A549 (cell line): ENCODE results near the gene TBRG4. TPM values are rescaled to one million over a fixed set of nuclear protein-coding genes. Genes with fewer than 3 reads are reported as not detected.

ENCODE experiments used
- ATAC-seq, 2 experiments: fragments of 200-7000 bp in 1 of 2; fragments of >200 bp in 1 of 2; cut with Nextera tagmentation in 1 of 2; cut with Tn5 transposase in 1 of 2; 3 replicates each; pipeline versions ENCODE4 v1.8.0 to v1.9.1; 2018 to 2020; ENCODE audit warnings: mild to moderate bottlenecking in 1 of 2, moderate library complexity in 1 of 2
- CTCF ChIA-PET: fragments of 300-600 bp; sonication (Branson Sonifier 250); formaldehyde crosslinking; extraction: SDS; loops from one replicate; lab custom pipeline; 2021; ENCODE audit warnings: antibody characterized with exemption, inconsistent platforms; lab: Yijun Ruan, JAX
- POLR2A ChIA-PET: fragments of 350-600 bp; formaldehyde crosslinking; extraction: SDS; loops from one replicate; lab custom pipeline; 2021; ENCODE audit warnings: antibody characterized with exemption, inconsistent platforms; lab: Yijun Ruan, JAX
- DNase-seq, 2 experiments: peaks; one replicate each; pipeline versions ENCODE4 v3.0.0 to v3.0.0-alpha.2; 2011 to 2016; ENCODE audit warnings: low read depth in 1 of 2, low spot score in 1 of 2
- FAIRE-seq: peaks from 2 replicates; lab custom pipeline; 2011; peaks lifted over from hg19 to GRCh38; lab: Jason Lieb, UNC
- H3K27ac ChIP-seq, 2 experiments: fragments of >200 bp; sonication (Bioruptor Twin); formaldehyde crosslinking; 3 replicates each; pipeline ENCODE4 v1.5.1; 2016 to 2017
- H3K4me1 ChIP-seq: fragments of >200 bp; sonication (Bioruptor Twin); formaldehyde crosslinking; 3 replicates; pipeline ENCODE4 v1.6.1; 2016
- H3K4me2 ChIP-seq: fragments of >200 bp; sonication (Bioruptor Twin); formaldehyde crosslinking; 3 replicates; pipeline ENCODE4 v1.6.1; 2016
- H3K4me3 ChIP-seq: fragments of >200 bp; sonication (Bioruptor Twin); formaldehyde crosslinking; 3 replicates; pipeline ENCODE4 v1.5.1; 2016
- H3K9me3 ChIP-seq: fragments of >200 bp; sonication (Bioruptor Twin); formaldehyde crosslinking; 3 replicates; pipeline ENCODE4 v1.6.1; 2016
- CBX2 ChIP-seq: fragments of 200-600 bp; sonication (generic); IDR thresholded peaks from 2 replicates; pipeline ENCODE4 v1.6.1; 2016; ENCODE audit warnings: low read depth, mild to moderate bottlenecking, borderline replicate concordance
- ESRRA ChIP-seq: fragments of 150-350 bp; IDR thresholded peaks from 2 replicates; pipeline ENCODE4 v1.6.1; 2014; ENCODE audit warnings: mild to moderate bottlenecking, low read length, borderline replicate concordance
- FOSL2 ChIP-seq, 2 experiments: fragments of 450-650 bp in 1 of 2; fragments of >200 bp in 1 of 2; sonication (Bioruptor Twin) in 1 of 2; formaldehyde crosslinking; IDR thresholded peaks; 2 replicates each; pipeline versions ENCODE4 v1.5.0 to v1.6.1; 2016 to 2020; ENCODE audit warnings: mild to moderate bottlenecking in 1 of 2, moderate library complexity in 1 of 2
- GATA3 ChIP-seq: IDR thresholded peaks from 2 replicates; pipeline ENCODE4 v1.6.1; 2012; ENCODE audit warnings: borderline replicate concordance
- HOXB5 ChIP-seq: fragments of 250-450 bp; sonication (Bioruptor Pico); IDR thresholded peaks from 2 replicates; pipeline ENCODE4 v1.5.0; 2020; ENCODE audit warnings: mild to moderate bottlenecking, moderate library complexity
- JUN ChIP-seq, 2 experiments: fragments of >200 bp; sonication (Bioruptor Twin); formaldehyde crosslinking; IDR thresholded peaks; 2 replicates in 1 of 2; 3 replicates in 1 of 2; pipeline ENCODE4 v1.6.1; 2016 to 2017
- KDM1A ChIP-seq: fragments of 200-600 bp; sonication (generic); IDR thresholded peaks from 2 replicates; pipeline ENCODE4 v1.6.1; 2016; ENCODE audit warnings: low read depth, mild to moderate bottlenecking
- MAZ ChIP-seq: fragments of 150-350 bp; IDR thresholded peaks from 2 replicates; pipeline ENCODE4 v1.6.1; 2014; ENCODE audit warnings: antibody characterized with exemption, low read depth, low read length, borderline replicate concordance
- POLR2A ChIP-seq: IDR thresholded peaks from 2 replicates; pipeline ENCODE4 v1.6.1; 2012; ENCODE audit warnings: mild to moderate bottlenecking, low read length
- RAD21 ChIP-seq, 2 experiments: fragments of >200 bp in 1 of 2; sonication (Bioruptor Twin) in 1 of 2; formaldehyde crosslinking in 1 of 2; IDR thresholded peaks in 1 of 2; conservative IDR thresholded peaks in 1 of 2; 2 replicates in 1 of 2; 3 replicates in 1 of 2; pipeline ENCODE4 v1.6.1; 2012 to 2018; ENCODE audit warnings: inconsistent platforms in 1 of 2
- RARB ChIP-seq: fragments of 250-450 bp; sonication (Bioruptor Pico); IDR thresholded peaks from 2 replicates; pipeline ENCODE4 v1.8.0; 2021; ENCODE audit warnings: mild to moderate bottlenecking, moderate library complexity
- RCOR1 ChIP-seq: fragments of 150-350 bp; IDR thresholded peaks from 2 replicates; pipeline ENCODE4 v1.6.1; 2014; ENCODE audit warnings: antibody characterized with exemption, low read length, low read depth
- TP53 ChIP-seq: fragments of 250-450 bp; sonication (Bioruptor Pico); IDR thresholded peaks from 2 replicates; pipeline ENCODE4 v1.5.0; 2021; ENCODE audit warnings: mild to moderate bottlenecking, moderate library complexity
- ZC3H11A ChIP-seq: fragments of 450-650 bp; IDR thresholded peaks from 2 replicates; pipeline ENCODE4 v1.6.1; 2014; ENCODE audit warnings: antibody characterized with exemption, mild to moderate bottlenecking
- ZFP36 ChIP-seq: fragments of 450-650 bp; IDR thresholded peaks from 2 replicates; pipeline ENCODE4 v1.6.1; 2014; ENCODE audit warnings: borderline replicate concordance; ENCODE audit not compliant: partially characterized antibody
- ZSCAN20 ChIP-seq: fragments of 250-450 bp; sonication (Bioruptor Pico); IDR thresholded peaks from 2 replicates; pipeline ENCODE4 v1.8.0; 2022; ENCODE audit warnings: mild to moderate bottlenecking, moderate library complexity
- WGBS: methylation state at CpG from one replicate; pipeline ENCODE4 v1.1.6; 2017; ENCODE audit errors: missing lambda C conversion rate; 5-methylcytosine and 5-hydroxymethylcytosine counted together
- polyA plus RNA-seq, 4 experiments: library from polyadenylated mRNA; depleted of rRNA in 3 of 4; stranded (reverse); fragments of >200 nt; fragmentation: RNase III in 1 of 4; extraction: RNeasy Plus Mini Kit Qiagen cat#74134 plus additional on column Dnase treatment in 1 of 4; gene quantifications; 2 replicates in 3 of 4; 3 replicates in 1 of 4; pipeline ENCODE4 v1.2.3, GENCODE V29; 2011 to 2017
- TF ChIP-seq, protein P1 (sequence below): fragments of >200 bp; sonication (Bioruptor Twin); formaldehyde crosslinking; IDR thresholded peaks from 3 replicates; pipeline ENCODE4 v1.6.1; 2016
- TF ChIP-seq, protein P2 (sequence below): fragments of 200-600 bp; sonication (generic); IDR thresholded peaks from 2 replicates; pipeline ENCODE4 v1.6.1; 2016; ENCODE audit warnings: antibody characterized with exemption, mild to moderate bottlenecking, moderate library complexity
- TF ChIP-seq, protein P3 (sequence below): fragments of >200 bp; sonication (Bioruptor Twin); formaldehyde crosslinking; IDR thresholded peaks from 2 replicates; pipeline ENCODE4 v1.6.1; 2016
- TF ChIP-seq, protein P4 (sequence below): fragments of >200 bp; sonication (Bioruptor Twin); formaldehyde crosslinking; IDR thresholded peaks from 3 replicates; pipeline ENCODE4 v1.5.1; 2016
- TF ChIP-seq, protein P5 (sequence below): fragments of 450-650 bp; IDR thresholded peaks from 2 replicates; pipeline ENCODE4 v1.6.1; 2014; ENCODE audit warnings: antibody characterized with exemption
- TF ChIP-seq, protein P6 (sequence below): IDR thresholded peaks from 2 replicates; pipeline ENCODE4 v1.6.1; 2012

Gene TBRG4
- polyA plus RNA-seq, 2 of the 4 experiments (the other 2 are of a cell fraction), result 88.8 to 100 TPM

DNA sequence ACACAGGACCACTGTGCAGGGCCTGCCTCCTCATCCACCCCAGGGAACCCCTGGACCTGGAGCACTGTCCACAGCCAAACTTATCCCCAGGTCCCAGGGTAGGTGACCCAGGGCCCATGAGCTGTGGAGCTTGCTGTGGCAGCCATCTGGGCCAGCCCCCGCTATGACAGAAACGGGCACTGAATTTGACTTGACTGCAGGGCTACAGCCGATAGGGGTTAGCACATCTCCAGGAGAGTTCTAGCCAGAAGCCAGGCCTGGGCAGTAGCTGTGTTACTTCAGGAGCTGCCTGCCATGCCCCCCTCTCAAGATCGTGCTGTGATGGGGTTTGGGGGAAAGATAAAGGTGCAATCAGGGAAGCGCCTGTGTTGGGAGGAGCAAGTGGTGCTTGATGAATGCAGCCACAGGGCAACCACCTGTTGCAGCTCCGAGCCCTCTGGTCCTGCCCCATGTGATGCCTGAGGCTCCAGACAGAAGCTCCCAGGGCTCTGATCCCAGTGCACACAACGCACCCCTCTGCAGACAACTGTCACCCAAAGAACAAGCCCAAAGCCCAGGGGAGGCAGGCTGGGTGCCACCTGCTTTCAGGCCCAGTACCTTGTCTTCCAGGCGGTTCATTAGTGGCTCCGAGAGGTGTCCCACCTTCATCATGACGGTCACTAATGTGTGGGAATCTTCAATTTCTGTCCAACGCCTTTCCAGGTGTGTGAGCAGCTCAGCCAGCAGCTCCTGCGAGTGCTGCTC is 6.5 kb downstream of the TBRG4 start:
- WGBS, result 94% methylated on average over 10 of the region's 12 CpGs
- FAIRE-seq (no peak), ATAC-seq (no peak), DNase-seq (no peak)
- Histone ChIP-seq H3K4me2 (no peak overlapping the region), H3K4me3 (no peak overlapping the region), H3K27ac (no peak overlapping the region), H3K9me3 (no peaks in the 10 kb centered on the region), H3K4me1 (peaks cover 20% of the 10 kb centered on the region)
- ChIA-PET POLR2A (no interaction called here), CTCF (interaction anchor here (0.6 to 1.5 kb wide), 2 partner anchors 31 to 248 kb away, joined by 3 to 5 read pairs; no protein-coding TSS in a partner anchor)
- TF ChIP-seq ZFP36 (no peak), POLR2A (no peak), CBX2 (no peak), KDM1A (no peak)
- TF ChIP-seq, protein P1, sequence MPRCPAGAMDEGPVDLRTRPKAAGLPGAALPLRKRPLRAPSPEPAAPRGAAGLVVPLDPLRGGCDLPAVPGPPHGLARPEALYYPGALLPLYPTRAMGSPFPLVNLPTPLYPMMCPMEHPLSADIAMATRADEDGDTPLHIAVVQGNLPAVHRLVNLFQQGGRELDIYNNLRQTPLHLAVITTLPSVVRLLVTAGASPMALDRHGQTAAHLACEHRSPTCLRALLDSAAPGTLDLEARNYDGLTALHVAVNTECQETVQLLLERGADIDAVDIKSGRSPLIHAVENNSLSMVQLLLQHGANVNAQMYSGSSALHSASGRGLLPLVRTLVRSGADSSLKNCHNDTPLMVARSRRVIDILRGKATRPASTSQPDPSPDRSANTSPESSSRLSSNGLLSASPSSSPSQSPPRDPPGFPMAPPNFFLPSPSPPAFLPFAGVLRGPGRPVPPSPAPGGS, result no peak
- TF ChIP-seq, protein P2, sequence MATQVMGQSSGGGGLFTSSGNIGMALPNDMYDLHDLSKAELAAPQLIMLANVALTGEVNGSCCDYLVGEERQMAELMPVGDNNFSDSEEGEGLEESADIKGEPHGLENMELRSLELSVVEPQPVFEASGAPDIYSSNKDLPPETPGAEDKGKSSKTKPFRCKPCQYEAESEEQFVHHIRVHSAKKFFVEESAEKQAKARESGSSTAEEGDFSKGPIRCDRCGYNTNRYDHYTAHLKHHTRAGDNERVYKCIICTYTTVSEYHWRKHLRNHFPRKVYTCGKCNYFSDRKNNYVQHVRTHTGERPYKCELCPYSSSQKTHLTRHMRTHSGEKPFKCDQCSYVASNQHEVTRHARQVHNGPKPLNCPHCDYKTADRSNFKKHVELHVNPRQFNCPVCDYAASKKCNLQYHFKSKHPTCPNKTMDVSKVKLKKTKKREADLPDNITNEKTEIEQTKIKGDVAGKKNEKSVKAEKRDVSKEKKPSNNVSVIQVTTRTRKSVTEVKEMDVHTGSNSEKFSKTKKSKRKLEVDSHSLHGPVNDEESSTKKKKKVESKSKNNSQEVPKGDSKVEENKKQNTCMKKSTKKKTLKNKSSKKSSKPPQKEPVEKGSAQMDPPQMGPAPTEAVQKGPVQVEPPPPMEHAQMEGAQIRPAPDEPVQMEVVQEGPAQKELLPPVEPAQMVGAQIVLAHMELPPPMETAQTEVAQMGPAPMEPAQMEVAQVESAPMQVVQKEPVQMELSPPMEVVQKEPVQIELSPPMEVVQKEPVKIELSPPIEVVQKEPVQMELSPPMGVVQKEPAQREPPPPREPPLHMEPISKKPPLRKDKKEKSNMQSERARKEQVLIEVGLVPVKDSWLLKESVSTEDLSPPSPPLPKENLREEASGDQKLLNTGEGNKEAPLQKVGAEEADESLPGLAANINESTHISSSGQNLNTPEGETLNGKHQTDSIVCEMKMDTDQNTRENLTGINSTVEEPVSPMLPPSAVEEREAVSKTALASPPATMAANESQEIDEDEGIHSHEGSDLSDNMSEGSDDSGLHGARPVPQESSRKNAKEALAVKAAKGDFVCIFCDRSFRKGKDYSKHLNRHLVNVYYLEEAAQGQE, result no peak
- TF ChIP-seq, protein P3, sequence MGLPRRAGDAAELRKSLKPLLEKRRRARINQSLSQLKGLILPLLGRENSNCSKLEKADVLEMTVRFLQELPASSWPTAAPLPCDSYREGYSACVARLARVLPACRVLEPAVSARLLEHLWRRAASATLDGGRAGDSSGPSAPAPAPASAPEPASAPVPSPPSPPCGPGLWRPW, result no peak
- TF ChIP-seq, all 56 proteins: peak for 0

DNA sequence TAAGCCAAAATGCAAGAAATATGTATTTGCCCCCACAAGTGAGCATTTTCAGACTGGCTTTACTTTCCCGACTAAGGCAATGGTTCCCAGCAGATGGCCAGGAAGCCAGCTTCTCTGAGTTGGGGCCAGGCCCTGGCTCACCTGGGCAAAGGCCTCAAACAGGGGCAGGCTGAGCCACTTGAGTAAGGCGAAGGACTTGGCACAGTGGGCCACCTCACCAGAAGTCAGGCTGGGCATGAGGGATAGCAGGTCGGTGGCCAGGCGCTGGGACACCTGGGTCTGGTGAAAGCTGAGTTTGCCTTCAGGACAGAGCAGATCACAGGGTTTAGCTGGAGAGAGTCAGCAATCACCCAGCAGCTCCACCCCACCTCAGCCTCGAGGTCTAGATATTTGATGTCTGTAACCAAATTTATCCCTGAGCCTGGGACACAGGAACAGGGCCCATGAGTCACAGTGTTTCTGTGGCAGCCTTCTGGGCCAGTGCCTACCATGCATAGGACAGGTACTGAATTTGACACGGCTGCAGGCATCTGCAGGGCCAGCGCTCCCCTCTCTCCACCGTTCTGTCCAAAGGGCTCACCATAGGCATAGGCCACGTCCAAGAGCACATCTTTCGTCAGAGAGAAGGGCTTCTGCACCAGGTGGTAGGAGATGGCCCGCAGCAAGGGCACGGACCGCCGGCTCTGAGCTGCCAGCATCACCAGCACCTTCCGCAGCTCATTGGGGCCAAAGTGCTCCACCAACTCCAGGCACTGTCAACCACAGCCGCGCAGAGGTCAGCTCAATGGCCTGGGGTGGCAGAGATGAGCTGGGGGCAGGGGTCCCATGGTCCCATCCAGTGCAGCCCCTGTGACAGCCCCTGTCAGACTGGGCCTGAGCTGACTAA is 7.3 kb downstream of the TBRG4 start:
- TF ChIP-seq GATA3 (no peak), ZC3H11A (no peak), FOSL2 (IDR thresholded peaks at IDR 0.05) (no peak), FOSL2 (CRISPR knock-in tag; IDR thresholded peaks at IDR 0.05) (no peak), TP53 (CRISPR knock-in tag) (no peak), ESRRA (no peak), JUN (IDR thresholded peaks at IDR 0.05) (no peak), RCOR1 (no peak), RARB (CRISPR knock-in tag) (no peak), MAZ (no peak), HOXB5 (CRISPR knock-in tag) (no peak), RAD21 (conservative IDR thresholded peaks at IDR 0.05 in 1 of 2, IDR thresholded peaks at IDR 0.05 in 1 of 2) (no peak), ZSCAN20 (CRISPR knock-in tag) (no peak)
- TF ChIP-seq, protein P4, sequence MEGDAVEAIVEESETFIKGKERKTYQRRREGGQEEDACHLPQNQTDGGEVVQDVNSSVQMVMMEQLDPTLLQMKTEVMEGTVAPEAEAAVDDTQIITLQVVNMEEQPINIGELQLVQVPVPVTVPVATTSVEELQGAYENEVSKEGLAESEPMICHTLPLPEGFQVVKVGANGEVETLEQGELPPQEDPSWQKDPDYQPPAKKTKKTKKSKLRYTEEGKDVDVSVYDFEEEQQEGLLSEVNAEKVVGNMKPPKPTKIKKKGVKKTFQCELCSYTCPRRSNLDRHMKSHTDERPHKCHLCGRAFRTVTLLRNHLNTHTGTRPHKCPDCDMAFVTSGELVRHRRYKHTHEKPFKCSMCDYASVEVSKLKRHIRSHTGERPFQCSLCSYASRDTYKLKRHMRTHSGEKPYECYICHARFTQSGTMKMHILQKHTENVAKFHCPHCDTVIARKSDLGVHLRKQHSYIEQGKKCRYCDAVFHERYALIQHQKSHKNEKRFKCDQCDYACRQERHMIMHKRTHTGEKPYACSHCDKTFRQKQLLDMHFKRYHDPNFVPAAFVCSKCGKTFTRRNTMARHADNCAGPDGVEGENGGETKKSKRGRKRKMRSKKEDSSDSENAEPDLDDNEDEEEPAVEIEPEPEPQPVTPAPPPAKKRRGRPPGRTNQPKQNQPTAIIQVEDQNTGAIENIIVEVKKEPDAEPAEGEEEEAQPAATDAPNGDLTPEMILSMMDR, result no peak
- TF ChIP-seq, protein P5, sequence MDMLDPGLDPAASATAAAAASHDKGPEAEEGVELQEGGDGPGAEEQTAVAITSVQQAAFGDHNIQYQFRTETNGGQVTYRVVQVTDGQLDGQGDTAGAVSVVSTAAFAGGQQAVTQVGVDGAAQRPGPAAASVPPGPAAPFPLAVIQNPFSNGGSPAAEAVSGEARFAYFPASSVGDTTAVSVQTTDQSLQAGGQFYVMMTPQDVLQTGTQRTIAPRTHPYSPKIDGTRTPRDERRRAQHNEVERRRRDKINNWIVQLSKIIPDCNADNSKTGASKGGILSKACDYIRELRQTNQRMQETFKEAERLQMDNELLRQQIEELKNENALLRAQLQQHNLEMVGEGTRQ, result no peak
- TF ChIP-seq, protein P6, sequence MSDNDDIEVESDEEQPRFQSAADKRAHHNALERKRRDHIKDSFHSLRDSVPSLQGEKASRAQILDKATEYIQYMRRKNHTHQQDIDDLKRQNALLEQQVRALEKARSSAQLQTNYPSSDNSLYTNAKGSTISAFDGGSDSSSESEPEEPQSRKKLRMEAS, result no peak
- H3K27ac ChIP-seq, result no peak overlapping the region
- H3K4me3 ChIP-seq, result no peak overlapping the region
- DNase-seq (no peak), ATAC-seq (no peak), FAIRE-seq (no peak)
- CTCF ChIA-PET, result interaction anchor here (0.6 to 2.5 kb wide), 5 partner anchors 31 to 247 kb away, joined by 3 to 8 read pairs (median 4); no protein-coding TSS in a partner anchor
- no peak overlapping the region for H3K4me2 ChIP-seq
- peaks cover 15% of the 10 kb centered on the region; the same call in 2 of the 3 replicates for H3K4me1 ChIP-seq
- no peaks in the 10 kb centered on the region for H3K9me3 ChIP-seq
- 96% methylated on average over 12 of the region's 17 CpGs for WGBS
- POLR2A ChIA-PET, result no interaction called here
